ENCODE measurements around the gene FADS3. TPM values are rescaled to one million over a fixed set of nuclear protein-coding genes. Genes with fewer than 3 reads are reported as not detected.

Gene FADS3
- total and polyA plus RNA-seq, 2 of the 4 experiments (the other 2 are of a cell fraction) = 54.5 to 110 TPM

GRCh38 chr11:61907282-61907681, 15.9 kb upstream of the FADS3 start (continued):
- no peak for TF ChIP-seq SMC3 (IDR thresholded peaks at IDR 0.05; ENCODE audit: low read depth, low read length)
- TF ChIP-seq FOS (IDR thresholded peaks at IDR 0.05; ENCODE audit: low read depth, low read length) = no peak
- TF ChIP-seq MAFK (IDR thresholded peaks at IDR 0.05; ENCODE audit: low read depth, low read length) = no peak
- no peak for TF ChIP-seq RCOR1 (IDR thresholded peaks at IDR 0.05; ENCODE audit: insufficient replicate concordance, low read length)

- no peak for ATAC-seq (ENCODE audit: low read depth)
- Histone ChIP-seq H2BK15ac (ENCODE audit: low read depth, low read length) (no peak overlapping the region), H3K4me3 (ENCODE audit: insufficient read depth, low read depth, low read length) (no peak overlapping the region), H2BK20ac (ENCODE audit: low read depth, low read length) (no peak overlapping the region), H3K36me3 (ENCODE audit: control insufficient read depth, insufficient read depth, low read length) (peaks cover 1% of the 10 kb centered on the region; the same call in 1 of the 2 replicates), H3K9me3 (ENCODE audit: control insufficient read depth, insufficient read depth, low read length) (no peaks in the 10 kb centered on the region), H4K5ac (ENCODE audit: low read depth, low read length) (no peak overlapping the region), H3K9ac (ENCODE audit: low read depth, low read length) (no peak overlapping the region), H3K9me1 (ENCODE audit: insufficient read depth, low read length) (no peaks in the 10 kb centered on the region), H2AFZ (replicated peaks; ENCODE audit: low read length, poor library complexity) (no peak overlapping the region), H3K4ac (ENCODE audit: low read depth, low read length) (no peak overlapping the region), H3K18ac (ENCODE audit: low read depth, low read length) (no peak overlapping the region), H2BK5ac (ENCODE audit: low read depth, low read length, poor library complexity, severe bottlenecking) (no peak overlapping the region), H3K79me1 (ENCODE audit: low read depth in 1 of 2, low read length in 2 of 2) (no peaks in the 10 kb centered on the region), H2BK120ac (ENCODE audit: low read depth, low read length) (no peak overlapping the region), H3K4me1 (ENCODE audit: control insufficient read depth, insufficient read depth, low read length) (no peaks in the 10 kb centered on the region), H3K56ac (ENCODE audit: extremely low read depth, insufficient read depth, low read length) (no peak overlapping the region), H2AK9ac (replicated peaks; ENCODE audit: low read depth, low read length, poor library complexity) (no peak overlapping the region), H3K27ac (ENCODE audit: insufficient read depth, low read length) (no peak overlapping the region), H3K14ac (replicated peaks; ENCODE audit: low read depth, low read length) (no peak overlapping the region), H3K23ac (ENCODE audit: low read depth, low read length) (no peak overlapping the region), H4K20me1 (ENCODE audit: insufficient read depth, low read length) (0 out of 2 replicates have a peak, but pooled peaks cover 3% of the 10 kb centered on the region), H4K91ac (ENCODE audit: insufficient read depth, low read depth, low read length) (no peak overlapping the region), H3K27me3 (ENCODE audit: control insufficient read depth, insufficient read depth, low read length) (no peaks in the 10 kb centered on the region), H4K8ac (ENCODE audit: low read depth in 2 of 2, low read length in 2 of 2) (no peak overlapping the region), H2AK5ac (ENCODE audit: low read depth, low read length) (no peak overlapping the region), H3K4me2 (ENCODE audit: low read depth, low read length) (no peak overlapping the region)
- TF ChIP-seq MAFK (IDR thresholded peaks at IDR 0.05; ENCODE audit: low read depth, low read length) (no peak), USF2 (IDR thresholded peaks at IDR 0.05; ENCODE audit: low read depth, low read length) (no peak), CTCF (conservative IDR thresholded peaks at IDR 0.05; ENCODE audit: low read depth, low read length) (no peak), FOS (IDR thresholded peaks at IDR 0.05; ENCODE audit: low read depth, low read length) (no peak), SMC3 (IDR thresholded peaks at IDR 0.05; ENCODE audit: low read depth, low read length) (no peak), RFX5 (IDR thresholded peaks at IDR 0.05; ENCODE audit: low read depth, low read length) (no peak), RAD21 (IDR thresholded peaks at IDR 0.05; ENCODE audit: low read length) (no peak), RCOR1 (IDR thresholded peaks at IDR 0.05; ENCODE audit: insufficient replicate concordance, low read length) (no peak), ELK1 (IDR thresholded peaks at IDR 0.05; ENCODE audit: borderline replicate concordance, low read depth, low read length) (no peak), POLR2A (IDR thresholded peaks at IDR 0.05; ENCODE audit: low read depth, low read length) (no peak), BHLHE40 (IDR thresholded peaks at IDR 0.05; ENCODE audit: low read depth, low read length) (no peak), NFE2L2 (IDR thresholded peaks at IDR 0.05; ENCODE audit: low read depth, low read length) (no peak), MXI1 (IDR thresholded peaks at IDR 0.05; ENCODE audit: borderline replicate concordance, low read depth, low read length) (no peak)
- no peak for DNase-seq
- ChIA-PET POLR2A (ENCODE audit: unreplicated experiment) (no interaction called here), CTCF (interaction anchor here (1.7 kb wide), 1 partner anchor 175 kb away, joined by 8 read pairs; no protein-coding TSS in a partner anchor)
- intact Hi-C loops (cut with micrococcal nuclease) = no loop called here
- WGBS, 2 experiments (ENCODE audit: extremely low coverage in 2 of 2, insufficient read length in 1 of 2) = 85% methylated on average over 7 of the region's 14 CpGs; no CpG with 5 or more reads in 1 of the 2 experiments
- in situ Hi-C loops (cut with MboI; ENCODE audit: low sequenced_read_pairs) = no loop called here
- dilution Hi-C loops (cut with HindIII; ENCODE audit: low sequenced_read_pairs, unreplicated experiment) = no loop called here
- no TSS peak for BruUV-seq (replicated peaks)
These were observed 15.2 kb upstream of the FADS3 start for GRCh38 chr11:61906522-61906909.
